Ammon's horn (tissue), 1 donor: ENCODE measurements around the gene PKD2.
"Not testable (repeated sequence)": the region's sequence is repeated elsewhere in the genome, so short reads cannot be mapped to it uniquely, and the experiment has no call there.

Source experiments
- DNase-seq: peaks from one replicate; pipeline ENCODE4 v3.0.0-alpha.2; 2016; ENCODE audit warnings: low spot score

Gene PKD2

DNA sequence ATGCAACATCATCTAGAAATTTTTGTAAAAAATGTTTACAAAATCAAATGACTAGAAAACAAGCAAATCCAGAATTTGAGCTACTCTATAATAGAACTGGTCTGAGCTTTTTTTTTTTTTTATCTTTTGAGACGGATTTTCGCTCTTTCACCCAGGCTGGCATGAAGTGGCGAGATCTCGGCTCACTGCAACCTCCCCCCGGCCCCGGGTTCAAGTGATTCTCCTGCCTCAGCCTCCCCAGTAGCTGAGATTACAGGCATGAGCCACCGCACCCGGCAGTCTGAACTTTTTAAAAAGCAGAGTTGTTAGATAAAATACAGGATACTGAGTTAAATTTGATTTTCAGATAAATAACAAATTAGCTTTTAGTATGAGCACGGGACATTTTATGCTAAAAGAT lies 20.9 kb upstream of the PKD2 start:
- no peak for DNase-seq

DNA sequence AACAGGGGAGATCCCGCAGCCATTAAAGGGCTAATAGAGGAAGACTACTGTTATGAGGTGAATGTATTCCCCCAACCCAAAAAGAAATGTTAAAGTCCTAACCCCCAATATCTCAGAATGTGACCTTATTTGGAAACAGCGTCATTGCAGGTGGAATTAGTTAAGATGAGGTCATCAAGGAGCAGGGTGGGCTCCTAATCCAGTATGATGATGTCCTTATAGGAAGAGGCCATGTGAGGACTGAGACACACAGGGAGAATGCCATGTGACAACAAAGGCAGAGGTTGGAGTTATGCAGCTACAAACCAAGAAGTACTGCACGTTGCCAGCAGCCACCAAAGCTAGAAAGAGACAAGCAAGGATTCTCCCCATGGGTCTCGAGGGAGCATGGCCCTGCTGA lies 17.7 kb upstream of the PKD2 start:
- DNase-seq = no peak

DNA sequence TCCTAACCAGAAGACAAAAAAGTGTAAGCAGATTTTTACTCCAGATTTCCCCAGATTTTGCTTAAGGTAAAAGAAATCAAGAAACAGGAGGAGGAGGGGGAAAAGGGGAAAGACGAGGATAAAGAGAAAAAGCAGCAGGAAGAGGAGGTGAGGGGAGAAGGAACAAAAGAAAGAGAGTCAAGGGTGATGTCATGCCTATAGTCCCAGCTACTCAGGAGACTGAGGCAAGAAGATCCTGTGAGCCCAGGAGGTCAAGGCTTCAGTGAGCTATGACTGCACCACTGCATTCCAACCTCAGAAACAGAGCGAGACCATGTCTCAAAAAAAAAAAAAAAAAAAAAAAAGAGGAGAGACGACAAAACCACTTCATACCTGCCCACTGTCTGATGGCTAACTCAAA lies 12.0 kb upstream of the PKD2 start:
- DNase-seq = no peak

DNA sequence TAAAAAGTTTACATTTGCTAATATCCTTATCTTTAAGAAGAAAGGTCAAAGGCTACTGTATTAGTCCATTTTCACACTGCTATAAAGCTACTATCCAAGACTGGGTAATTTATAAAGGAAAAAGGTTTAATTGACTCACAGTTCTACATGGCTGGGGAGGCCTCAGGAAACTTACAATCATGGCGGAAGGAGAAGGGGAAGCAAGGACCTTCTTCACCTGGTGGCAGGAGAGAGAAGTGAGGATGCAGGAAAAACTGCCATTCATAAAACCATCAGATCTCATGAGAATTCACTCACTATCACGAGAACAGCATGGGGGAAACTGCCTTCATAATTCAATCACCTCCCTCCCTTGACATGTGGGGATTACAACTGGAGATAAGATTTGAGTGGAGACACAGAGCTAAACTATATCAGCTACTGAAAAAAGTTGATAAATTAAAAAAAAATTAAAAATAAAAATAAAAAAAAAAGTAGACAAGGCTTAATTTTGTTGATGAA lies 8.2 kb upstream of the PKD2 start:
- DNase-seq = not testable (repeated sequence)

DNA sequence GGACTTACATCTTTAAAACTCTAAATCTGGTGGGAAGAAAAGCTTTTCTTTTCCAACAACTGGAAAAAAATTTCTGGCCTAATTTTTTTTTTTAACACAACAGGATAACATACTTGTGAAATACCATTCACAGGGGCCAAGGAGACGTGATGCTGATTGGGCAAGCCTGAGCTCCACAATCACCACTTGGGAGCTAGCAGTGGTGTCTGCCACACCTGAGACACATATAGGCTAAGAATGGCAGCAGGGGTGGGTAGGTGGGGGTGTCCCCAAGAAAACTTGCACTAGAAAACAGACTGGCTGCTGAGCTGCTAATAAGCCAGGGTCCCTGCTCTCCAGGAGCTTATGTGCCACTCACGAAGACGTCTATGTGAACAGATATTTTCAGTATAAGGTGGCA lies 5.6 kb upstream of the PKD2 start:
- DNase-seq = no peak

DNA sequence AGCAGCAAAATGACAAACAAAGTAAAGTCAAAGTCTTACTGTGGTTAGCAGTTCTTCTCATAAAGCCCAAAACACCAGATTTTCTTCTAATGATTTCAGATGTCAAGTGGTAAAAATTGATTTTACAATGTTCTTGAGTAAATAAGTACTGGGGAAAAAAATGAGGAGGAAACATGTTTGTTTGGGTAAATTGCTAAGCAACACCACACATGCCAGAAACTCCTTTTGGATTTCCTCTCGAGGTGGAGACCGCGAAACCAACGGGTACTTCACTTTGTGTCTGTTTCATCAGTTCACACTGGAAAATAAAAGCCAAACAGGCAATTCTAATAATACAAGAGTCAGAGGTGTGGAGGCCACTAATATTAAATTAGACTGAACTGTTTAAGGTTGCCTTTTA lies 4.6 kb upstream of the PKD2 start:
- no peak for DNase-seq

DNA sequence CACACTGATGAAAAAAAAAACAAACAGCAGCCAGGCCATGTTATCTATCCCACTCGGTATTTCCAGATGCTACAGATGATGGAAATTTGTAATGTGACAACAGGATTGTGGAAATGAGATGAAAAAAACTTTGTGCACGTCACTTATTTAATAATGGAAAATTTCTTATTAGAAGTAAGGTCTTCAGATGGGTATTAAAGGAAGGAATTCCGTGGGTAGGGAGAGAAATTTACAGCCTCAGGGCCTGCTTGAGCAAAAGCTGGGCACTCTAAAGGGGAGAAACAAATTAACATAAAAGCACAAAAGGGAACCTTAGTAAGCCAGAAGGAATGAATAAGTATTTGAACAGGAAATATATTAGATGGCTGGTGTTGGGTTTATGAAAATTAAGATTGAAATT lies 4.2 kb upstream of the PKD2 start:
- no peak for DNase-seq

DNA sequence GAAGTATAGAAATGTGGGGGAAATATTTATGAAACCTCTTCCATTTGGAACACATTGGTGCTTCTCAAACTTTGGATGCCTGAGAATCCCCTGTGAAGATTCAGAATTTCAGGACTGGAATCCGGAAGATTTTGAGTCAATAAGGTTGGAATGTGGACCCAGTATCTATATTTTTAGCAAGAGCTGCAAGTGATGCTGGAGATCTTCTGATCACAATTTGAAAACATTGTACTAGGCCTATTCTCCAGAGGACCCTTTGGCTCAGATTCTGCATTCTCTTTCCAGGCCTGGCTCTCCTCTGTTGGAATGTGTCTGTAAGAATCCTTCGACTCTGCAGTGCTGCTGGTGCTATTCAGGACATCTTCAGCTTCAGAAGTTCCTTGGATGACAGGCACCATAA lies 2.4 kb upstream of the PKD2 start:
- no peak for DNase-seq

DNA sequence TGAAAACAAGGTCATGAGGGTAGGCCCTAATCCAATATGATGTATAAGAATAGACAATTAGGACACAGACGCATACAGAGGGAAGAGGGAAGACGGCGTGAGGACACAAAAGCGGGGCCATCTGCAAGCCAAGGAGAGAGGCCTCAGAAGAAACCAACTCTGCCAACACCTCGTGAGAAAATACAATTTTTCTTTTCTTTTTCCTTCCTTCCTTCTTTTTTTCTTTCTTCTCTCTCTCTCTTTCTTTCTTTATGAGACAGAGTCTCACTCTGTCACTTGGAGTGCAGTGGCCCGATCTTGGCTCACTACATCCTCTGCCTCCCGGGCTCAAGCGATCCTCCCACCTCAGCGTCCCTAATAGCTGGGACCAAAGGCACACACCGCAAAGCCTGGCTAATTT lies 1.5 kb upstream of the PKD2 start:
- no peak for DNase-seq

DNA sequence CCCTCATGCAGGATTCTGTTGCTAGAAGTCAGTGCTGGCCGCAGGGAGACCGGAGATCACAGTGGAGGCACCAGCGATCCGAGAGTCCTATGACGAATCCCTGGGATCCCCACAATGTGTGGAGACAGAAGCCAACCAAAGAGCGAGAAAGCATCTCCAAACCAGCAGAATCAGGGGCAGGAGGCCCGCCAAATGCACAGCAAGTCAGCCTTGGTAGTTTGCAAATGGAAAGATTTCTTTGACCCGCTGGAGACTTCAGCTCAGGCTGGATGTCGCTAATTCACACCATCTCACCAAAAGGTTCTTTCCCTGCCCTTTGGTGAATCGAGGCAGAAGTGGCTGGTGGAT lies 505 bp upstream of the PKD2 start:
- DNase-seq = no peak

DNA sequence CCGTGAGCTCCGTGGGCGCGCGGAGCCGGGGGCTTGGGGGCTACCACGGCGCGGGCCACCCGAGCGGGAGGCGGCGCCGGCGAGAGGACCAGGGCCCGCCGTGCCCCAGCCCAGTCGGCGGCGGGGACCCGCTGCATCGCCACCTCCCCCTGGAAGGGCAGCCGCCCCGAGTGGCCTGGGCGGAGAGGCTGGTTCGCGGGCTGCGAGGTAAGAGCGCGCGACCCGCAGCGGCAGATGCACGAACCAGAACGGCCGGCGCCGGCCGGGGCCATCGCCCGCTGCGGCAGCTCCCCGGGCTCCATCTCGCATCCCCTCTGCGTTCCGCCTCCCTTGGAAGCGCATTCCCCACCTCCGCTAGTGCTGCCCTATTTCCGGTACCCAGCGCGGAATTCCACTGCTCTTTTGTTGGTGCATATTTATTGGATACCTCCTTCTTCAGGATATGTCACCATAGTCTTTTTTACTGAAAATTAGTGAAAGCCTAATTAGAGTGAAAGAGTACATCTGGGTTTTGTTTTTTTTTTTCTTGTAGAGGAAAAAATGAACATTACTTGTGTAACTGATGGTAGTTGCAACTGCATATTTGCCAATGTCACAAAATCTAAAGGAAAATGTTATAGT lies 797 bp downstream of the PKD2 start:
- DNase-seq = peak; percentile 58

DNA sequence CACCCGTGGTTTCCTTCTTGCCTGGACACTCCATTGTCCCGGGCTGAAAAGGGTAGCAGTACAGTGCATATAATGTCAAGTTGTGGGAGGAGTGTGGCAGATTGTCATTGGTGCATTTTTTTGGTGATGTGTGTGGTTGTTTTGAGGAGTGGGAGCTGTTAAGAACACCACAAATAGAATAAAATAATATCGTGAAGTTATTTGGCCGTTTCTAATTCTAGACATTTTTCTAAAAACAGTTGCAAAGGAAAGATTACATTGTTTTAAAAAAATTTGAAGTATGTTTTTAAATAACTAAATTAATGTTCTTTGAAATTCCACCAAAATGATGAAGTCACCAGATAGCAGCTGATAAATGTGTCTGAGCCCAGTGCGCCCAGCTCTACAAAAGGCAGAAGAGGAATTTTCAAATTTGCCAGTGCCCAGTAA lies 1.3 kb downstream of the PKD2 start:
- no peak for DNase-seq

DNA sequence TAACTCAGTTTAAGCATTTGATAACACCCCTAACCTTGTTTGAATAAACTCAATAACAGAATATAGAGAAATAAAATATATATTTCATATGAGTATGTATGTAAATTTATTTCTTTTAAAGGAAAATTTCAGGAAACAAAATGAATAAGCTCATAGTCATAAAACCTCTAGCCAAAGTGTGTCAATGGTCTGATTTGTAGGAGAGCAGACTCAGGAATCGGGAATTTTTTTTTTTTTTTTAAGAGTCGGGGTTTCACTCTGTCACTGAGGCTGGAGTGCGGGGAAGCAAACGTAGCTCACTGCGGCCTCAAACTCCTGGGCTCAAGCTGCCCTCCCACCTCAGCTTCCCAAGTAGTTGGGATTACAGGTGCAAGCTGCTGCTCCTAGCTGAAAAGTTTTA lies 2.4 kb downstream of the PKD2 start:
- no peak for DNase-seq

DNA sequence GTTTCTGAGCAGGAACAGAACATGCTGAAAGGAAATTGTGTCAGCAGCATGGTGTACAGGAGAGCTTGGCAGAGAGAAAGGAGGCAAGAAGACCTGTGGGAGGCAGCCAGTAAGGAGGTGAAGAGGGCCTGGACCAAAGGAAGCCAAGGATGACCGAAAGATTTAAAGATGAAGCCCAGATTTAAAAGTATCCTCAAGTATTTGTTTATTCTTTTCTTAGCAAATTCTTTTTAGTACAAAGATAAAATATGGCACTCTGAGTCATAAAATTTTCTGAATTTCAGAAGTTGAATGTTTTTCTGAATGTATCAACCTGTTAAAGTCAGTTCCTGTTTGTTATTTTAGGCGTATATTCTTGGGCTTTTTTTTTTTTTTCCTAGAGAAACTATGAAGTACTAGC lies 3.5 kb downstream of the PKD2 start:
- DNase-seq = no peak

DNA sequence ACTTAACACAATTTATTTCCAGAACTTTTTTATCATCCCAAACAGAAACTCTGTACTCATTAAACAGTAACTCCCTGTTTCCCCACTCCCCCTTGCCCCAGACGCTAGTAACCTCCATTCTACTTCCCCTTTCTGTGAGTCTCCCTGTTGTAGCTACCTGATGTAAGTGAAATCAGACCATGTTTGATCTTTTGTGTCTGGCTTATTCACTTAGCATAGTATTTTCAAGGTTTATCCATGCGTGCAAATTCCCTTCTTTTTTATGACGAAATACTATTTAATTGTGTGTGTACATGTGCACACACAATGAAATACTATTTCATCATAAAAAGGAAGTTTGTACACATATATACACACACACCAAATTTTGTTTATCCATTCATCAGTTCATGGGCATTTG lies 5.2 kb downstream of the PKD2 start:
- DNase-seq = no peak

DNA sequence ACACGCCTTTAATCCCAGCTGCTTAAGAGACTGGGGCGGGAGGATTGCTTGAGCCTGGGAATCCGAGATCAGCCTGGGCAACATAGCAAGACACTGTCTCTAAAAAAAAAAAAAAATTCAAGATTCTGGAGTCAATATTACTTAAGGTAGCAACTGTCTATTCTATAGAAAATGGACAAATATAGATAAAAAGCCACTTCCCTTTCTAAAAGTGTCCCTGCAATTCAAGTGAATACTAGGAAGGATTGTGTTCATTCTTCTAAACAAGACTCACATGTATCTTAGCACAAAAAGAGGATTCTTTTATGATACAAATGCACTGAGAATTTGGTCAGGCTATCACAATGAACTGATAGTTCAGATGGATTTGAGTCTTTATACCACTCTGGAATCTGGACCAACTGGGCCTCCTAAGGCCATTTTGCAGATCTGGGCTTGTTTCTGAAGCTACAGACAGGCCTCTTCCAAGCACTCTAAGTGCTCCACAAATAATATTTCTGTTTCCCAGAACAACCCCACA lies 7.0 kb downstream of the PKD2 start:
- DNase-seq = no peak

DNA sequence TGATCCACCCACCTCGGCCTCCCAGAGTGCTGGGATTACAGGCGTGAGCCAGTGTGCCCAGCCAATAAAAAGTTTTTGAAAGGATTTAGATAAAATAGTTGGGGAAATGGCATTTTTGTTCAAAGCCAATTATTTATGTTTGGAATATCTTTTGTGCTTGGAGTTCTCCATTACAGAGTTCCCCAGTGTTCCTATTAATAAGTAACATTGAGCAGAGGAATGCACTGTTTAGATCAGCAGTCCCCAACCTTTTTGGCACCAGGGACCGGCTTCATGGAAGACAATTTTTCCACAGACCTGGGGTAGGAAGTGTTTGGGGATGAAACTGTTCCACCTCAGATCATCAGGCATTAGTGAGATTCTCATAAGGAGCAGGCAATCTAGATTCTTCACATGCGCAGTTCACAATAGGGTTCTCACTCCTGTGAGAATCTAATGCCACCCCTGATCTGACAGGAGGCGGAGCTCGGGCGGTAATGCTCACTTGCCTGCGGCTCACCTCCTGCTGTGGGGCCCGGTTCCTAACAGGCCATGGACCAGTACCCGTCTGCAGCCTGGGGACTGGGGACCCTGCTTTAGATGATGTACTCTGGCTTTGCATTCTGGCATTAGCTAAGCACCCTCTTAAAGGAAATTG lies 8.3 kb downstream of the PKD2 start:
- no peak for DNase-seq

DNA sequence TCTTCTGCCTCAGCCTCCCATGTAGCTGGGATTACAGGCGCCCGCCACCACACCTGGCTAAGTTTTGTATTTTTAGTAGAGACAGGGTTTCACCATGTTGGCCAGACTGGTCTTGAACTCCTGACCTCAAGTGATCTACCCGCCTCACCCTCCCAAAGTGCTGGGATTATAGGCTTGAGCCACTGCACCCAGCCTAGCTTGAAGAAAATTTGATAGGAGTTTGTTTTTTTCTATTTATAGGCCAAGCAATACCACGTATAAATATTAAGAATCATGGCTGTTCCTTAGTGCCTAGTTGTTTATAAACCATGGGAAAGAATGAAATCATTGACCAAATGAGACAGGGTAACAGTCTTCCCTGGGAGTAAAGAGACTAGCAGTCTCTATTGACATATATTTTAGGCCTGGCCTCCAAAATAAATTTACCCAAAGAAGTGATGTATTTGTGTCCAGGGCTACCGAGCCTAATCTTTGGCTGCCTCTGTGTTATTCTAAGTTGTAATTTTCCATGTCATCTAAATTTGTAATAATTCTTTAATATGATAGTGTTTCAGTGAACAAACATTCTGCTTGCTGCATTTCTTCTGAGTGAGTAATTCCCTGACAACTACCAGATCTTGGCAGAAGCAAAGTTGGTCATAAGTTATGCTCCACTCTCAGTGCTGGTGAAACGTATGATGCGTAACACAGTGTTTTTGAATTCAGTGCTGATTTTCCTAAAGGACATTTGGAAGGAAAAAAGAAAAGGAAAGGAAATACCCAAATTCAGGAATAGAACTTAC lies 10.3 kb downstream of the PKD2 start:
- DNase-seq = peak; percentile 35

DNA sequence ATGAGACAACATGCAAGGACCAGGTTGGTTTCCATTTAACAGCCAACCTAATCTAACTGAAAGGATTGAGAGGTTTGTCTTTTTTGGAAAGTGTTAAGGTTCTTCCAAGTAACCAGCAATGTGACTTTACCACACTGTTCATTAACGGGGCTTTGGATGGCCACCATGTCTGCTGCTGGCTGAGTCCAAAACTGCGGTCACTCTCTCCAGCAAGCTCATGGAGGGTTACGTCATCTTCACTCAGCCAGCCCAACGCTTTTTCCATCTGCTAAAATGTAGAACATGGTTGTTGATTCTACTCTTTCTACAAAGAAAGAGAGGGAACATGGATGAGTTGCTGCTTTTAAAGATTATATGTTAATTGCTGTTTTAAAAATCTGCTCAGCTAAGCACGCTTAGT lies 11.0 kb downstream of the PKD2 start:
- peak; percentile 47 for DNase-seq

DNA sequence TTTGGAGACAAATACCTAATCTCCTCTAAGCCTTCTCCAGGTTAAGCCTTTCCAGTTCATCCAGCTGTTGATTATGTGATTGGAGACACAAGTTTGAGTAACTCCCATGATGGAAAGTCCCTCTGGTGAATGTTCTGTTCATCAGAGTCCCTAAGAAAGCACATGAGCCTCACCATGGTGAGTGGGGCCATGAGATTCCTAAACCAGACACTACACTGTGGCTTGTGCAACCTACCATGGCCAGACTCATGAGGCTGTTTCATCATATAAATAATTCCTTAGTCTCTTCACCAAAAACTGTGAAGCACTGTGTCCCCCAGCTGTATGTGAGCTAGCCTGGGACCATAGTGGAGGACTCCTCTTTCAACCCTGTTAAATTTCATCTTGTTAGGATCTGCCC lies 14.4 kb downstream of the PKD2 start:
- no peak for DNase-seq

DNA sequence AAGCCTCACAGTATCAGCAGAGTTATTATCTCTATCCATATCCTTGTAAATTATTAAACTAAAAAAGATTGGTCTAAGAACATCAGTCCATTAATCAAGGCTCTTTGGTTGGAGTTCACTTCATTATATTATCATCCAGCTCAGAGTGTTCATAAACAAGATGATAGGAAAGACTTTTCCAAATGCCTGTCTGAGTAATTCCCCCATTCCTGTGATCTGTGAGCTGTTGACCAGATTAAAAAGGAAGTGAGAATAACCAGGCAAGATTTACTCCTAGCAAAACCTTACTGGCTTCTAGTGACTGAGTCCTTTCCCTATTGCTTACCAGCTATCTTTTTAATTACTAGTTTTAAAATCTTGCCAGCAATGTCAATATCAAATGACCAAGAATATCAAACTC lies 14.9 kb downstream of the PKD2 start:
- DNase-seq = no peak

DNA sequence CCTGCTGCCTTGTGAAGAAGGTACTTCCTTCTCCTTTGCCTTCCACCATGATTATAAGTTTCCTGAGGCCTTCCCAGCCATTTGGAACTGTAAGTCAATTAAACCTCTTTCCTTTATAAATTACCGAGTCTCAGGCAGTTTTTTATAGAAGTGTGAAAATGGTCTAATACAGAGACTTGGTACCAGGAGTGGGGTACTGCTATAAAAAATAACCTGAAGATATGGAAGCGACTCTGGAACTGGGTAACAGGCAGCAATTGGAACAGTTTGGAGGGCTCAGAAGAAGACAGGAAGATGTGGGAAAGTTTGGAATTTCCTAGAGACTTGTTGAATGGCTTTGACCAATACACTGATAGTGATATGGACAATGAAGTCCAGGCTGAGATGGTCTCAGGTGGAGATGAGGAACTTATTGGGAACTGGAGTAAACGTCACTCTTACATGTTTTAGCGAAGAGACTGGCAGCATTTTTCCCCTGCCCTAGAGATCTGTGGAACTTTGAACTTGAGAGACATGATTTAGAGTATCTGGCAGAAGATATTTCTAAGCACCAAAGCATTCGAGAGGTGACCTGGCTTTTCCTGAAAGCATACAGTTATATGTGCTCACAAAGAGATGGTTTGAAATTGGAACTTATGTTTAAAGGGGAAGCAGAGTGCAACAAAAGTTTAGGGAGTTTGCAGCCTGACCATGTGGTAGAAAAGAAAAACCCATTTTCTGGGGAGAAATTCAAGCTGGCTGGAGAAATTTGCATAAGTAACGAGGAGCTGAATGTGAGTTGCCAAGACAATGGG lies 18.6 kb downstream of the PKD2 start:
- DNase-seq = not testable (repeated sequence)
